WTC11 (cell line): ENCODE measurements around the gene SIK2. TPM values are rescaled to one million over a fixed set of nuclear protein-coding genes. Genes with fewer than 3 reads are reported as not detected.
A peak's percentile ranks its signal among the peaks of the same experiment; 100 is the strongest.

ENCODE experiments used
- ATAC-seq: fragments of 200-7000 bp; cut with Tn5 transposase; 2 replicates; pipeline ENCODE4 v1.10.0; 2021; ENCODE audit warnings: mild to moderate bottlenecking, moderate library complexity
- CTCF ChIA-PET: fragments of 300-600 bp; sonication (Branson Sonifier 250); formaldehyde crosslinking; loops from one replicate; lab custom pipeline; 2021; ENCODE audit warnings: antibody characterized with exemption; lab: Charles Lee
- POLR2A ChIA-PET: fragments of 350-600 bp; sonication (Branson Sonifier 250); formaldehyde crosslinking; loops from one replicate; lab custom pipeline; 2021; ENCODE audit warnings: antibody characterized with exemption; lab: Charles Lee
- DNase-seq: peaks from one replicate; pipeline ENCODE4 v3.0.0; 2021; ENCODE audit warnings: low spot score
- H3K27ac Mint-ChIP-seq: 2 replicates; pipeline ENCODE4 v1.8.0; 2021; ENCODE audit warnings: mixed read lengths
- H3K27me3 Mint-ChIP-seq: 2 replicates; pipeline ENCODE4 v1.8.0; 2021; ENCODE audit warnings: low read depth, mild to moderate bottlenecking, moderate library complexity, mixed read lengths
- H3K36me3 Mint-ChIP-seq: 2 replicates; pipeline ENCODE4 v1.8.0; 2021; ENCODE audit warnings: mixed read lengths
- H3K4me1 Mint-ChIP-seq: 2 replicates; pipeline ENCODE4 v1.8.0; 2022; ENCODE audit warnings: mixed read lengths
- H3K4me3 Mint-ChIP-seq: 2 replicates; pipeline ENCODE4 v1.8.0; 2021; ENCODE audit warnings: mild to moderate bottlenecking, moderate library complexity, mixed read lengths
- H3K9me3 Mint-ChIP-seq: 2 replicates; pipeline ENCODE4 v1.8.0; 2021; ENCODE audit warnings: mixed read lengths
- ATF1 ChIP-seq: sonication (generic); formaldehyde crosslinking; IDR thresholded peaks from 2 replicates; pipeline ENCODE4 v1.8.1; 2023; ENCODE audit warnings: mild to moderate bottlenecking, moderate library complexity, missing genetic modification reagents
- ATF2 ChIP-seq: sonication (generic); formaldehyde crosslinking; IDR thresholded peaks from 2 replicates; pipeline ENCODE4 v1.8.1; 2022; ENCODE audit warnings: low read depth, missing genetic modification reagents, borderline replicate concordance
- CREB1 ChIP-seq: sonication (generic); formaldehyde crosslinking; IDR thresholded peaks from 2 replicates; pipeline ENCODE4 v1.8.0; 2023; ENCODE audit warnings: mild to moderate bottlenecking, missing genetic modification reagents
- CREM ChIP-seq: sonication (generic); formaldehyde crosslinking; IDR thresholded peaks from 2 replicates; pipeline ENCODE4 v1.8.1; 2022; ENCODE audit warnings: mild to moderate bottlenecking, missing genetic modification reagents, moderate library complexity
- ELF4 ChIP-seq: sonication (generic); formaldehyde crosslinking; IDR thresholded peaks from 2 replicates; pipeline ENCODE4 v1.8.1; 2022; ENCODE audit warnings: low read depth, mild to moderate bottlenecking, moderate library complexity, missing genetic modification reagents
- FOXP1 ChIP-seq: sonication (generic); formaldehyde crosslinking; IDR thresholded peaks from 2 replicates; pipeline ENCODE4 v1.8.0; 2022; ENCODE audit warnings: missing genetic modification reagents, mild to moderate bottlenecking, moderate library complexity, borderline replicate concordance
- GRHL2 ChIP-seq: fragments of 250-450 bp; sonication (Bioruptor Pico); IDR thresholded peaks from 2 replicates; pipeline ENCODE4 v1.8.0; 2022; ENCODE audit warnings: mild to moderate bottlenecking, moderate library complexity; ENCODE audit not compliant: insufficient replicate concordance, severe bottlenecking
- JUN ChIP-seq: sonication (generic); formaldehyde crosslinking; IDR thresholded peaks from 2 replicates; pipeline ENCODE4 v1.8.0; 2023; ENCODE audit warnings: mild to moderate bottlenecking, missing genetic modification reagents
- KAT7 ChIP-seq: sonication (generic); formaldehyde crosslinking; IDR thresholded peaks from 2 replicates; pipeline ENCODE4 v1.8.1; 2023; ENCODE audit warnings: missing genetic modification reagents, mild to moderate bottlenecking, borderline replicate concordance
- MAX ChIP-seq: sonication (generic); formaldehyde crosslinking; IDR thresholded peaks from 2 replicates; pipeline ENCODE4 v1.8.0; 2022; ENCODE audit warnings: mild to moderate bottlenecking, missing genetic modification reagents
- MYBL2 ChIP-seq: sonication (generic); formaldehyde crosslinking; IDR thresholded peaks from 2 replicates; pipeline ENCODE4 v1.8.1; 2023; ENCODE audit warnings: mild to moderate bottlenecking, moderate library complexity, missing genetic modification reagents
- NFATC4 ChIP-seq: fragments of 250-450 bp; sonication (Bioruptor Pico); IDR thresholded peaks from 2 replicates; pipeline ENCODE4 v1.9.0; 2021; ENCODE audit warnings: mild to moderate bottlenecking
- NR3C1 ChIP-seq: sonication (generic); formaldehyde crosslinking; conservative IDR thresholded peaks from 2 replicates; pipeline ENCODE4 v1.8.1; 2023; ENCODE audit warnings: low read depth, mild to moderate bottlenecking, missing genetic modification reagents
- PRDM15 ChIP-seq: sonication (generic); formaldehyde crosslinking; IDR thresholded peaks from 2 replicates; pipeline ENCODE4 v1.8.0; 2022; ENCODE audit warnings: missing genetic modification reagents
- PREB ChIP-seq: sonication (generic); formaldehyde crosslinking; IDR thresholded peaks from 2 replicates; pipeline ENCODE4 v1.8.1; 2022; ENCODE audit warnings: mild to moderate bottlenecking, missing genetic modification reagents, moderate library complexity, borderline replicate concordance
- SOX15 ChIP-seq: fragments of 250-450 bp; sonication (Bioruptor Pico); IDR thresholded peaks from 2 replicates; pipeline ENCODE4 v1.9.0; 2021; ENCODE audit warnings: mild to moderate bottlenecking
- STAT6 ChIP-seq: sonication (generic); formaldehyde crosslinking; conservative IDR thresholded peaks from 2 replicates; pipeline ENCODE4 v1.8.1; 2023; ENCODE audit warnings: mild to moderate bottlenecking, low read depth, missing genetic modification reagents, moderate library complexity
- TEAD1 ChIP-seq: sonication (generic); formaldehyde crosslinking; IDR thresholded peaks from 2 replicates; pipeline ENCODE4 v1.8.0; 2022; ENCODE audit warnings: mild to moderate bottlenecking, missing genetic modification reagents
- ZNF121 ChIP-seq: sonication (generic); formaldehyde crosslinking; IDR thresholded peaks from 2 replicates; pipeline ENCODE4 v1.8.0; 2023; ENCODE audit warnings: missing genetic modification reagents
- ZNF219 ChIP-seq: sonication (generic); formaldehyde crosslinking; IDR thresholded peaks from 2 replicates; pipeline ENCODE4 v1.8.0; 2023; ENCODE audit warnings: missing genetic modification reagents, mild to moderate bottlenecking, borderline replicate concordance
- ZNF232 ChIP-seq: sonication (generic); formaldehyde crosslinking; IDR thresholded peaks from 2 replicates; pipeline ENCODE4 v1.8.0; 2022; ENCODE audit warnings: mild to moderate bottlenecking, missing genetic modification reagents
- ZNF532 ChIP-seq: fragments of 250-450 bp; sonication (Bioruptor Pico); IDR thresholded peaks from 2 replicates; pipeline ENCODE4 v1.9.0; 2021; ENCODE audit warnings: mild to moderate bottlenecking, borderline replicate concordance
- total RNA-seq: library from RNA; stranded (reverse); gene quantifications from 3 replicates; pipeline ENCODE4 v1.2.3, GENCODE V29; 2021

Gene SIK2
- total RNA-seq, 1 experiment from 2014 or later: 7.2 TPM

GRCh38 chr11:111729831-111730311 lies 127.6 kb downstream of the SIK2 start (continued):
- TF ChIP-seq ZNF532 (CRISPR knock-in tag): no peak
- TF ChIP-seq GRHL2 (CRISPR knock-in tag): no peak
- no peak for TF ChIP-seq STAT6 (CRISPR knock-in tag)
- TF ChIP-seq JUN (CRISPR knock-in tag): no peak
- TF ChIP-seq MYBL2: no peak
- no peak for TF ChIP-seq NFATC4 (CRISPR knock-in tag)
- TF ChIP-seq ATF1 (CRISPR knock-in tag): no peak
- no peak for TF ChIP-seq ZNF232 (CRISPR knock-in tag)
- TF ChIP-seq, all 79 proteins: peak for 0

GRCh38 chr11:111730871-111731591 lies 128.8 kb downstream of the SIK2 start:
- H3K4me3 Mint-ChIP-seq: no peak overlapping the region
- H3K27ac Mint-ChIP-seq: no peak overlapping the region; the same call in 1 of the 2 replicates
- H3K36me3 Mint-ChIP-seq: peaks cover 9% of the 10 kb centered on the region
- H3K4me1 Mint-ChIP-seq: peaks cover 2% of the 10 kb centered on the region; the same call in 1 of the 2 replicates
- CTCF ChIA-PET: interaction anchor here (1.4 kb wide), 1 partner anchor 46 kb away, joined by 3 read pairs; no protein-coding TSS in a partner anchor
- 0 out of 2 replicates have a peak, but pooled peaks have one; percentile 3 for ATAC-seq
- H3K27me3 Mint-ChIP-seq: no peaks in the 10 kb centered on the region
- POLR2A ChIA-PET: interaction anchor here (2.7 kb wide), 1 partner anchor 35 kb away, joined by 6 read pairs; the partner anchor contains the start of gene PPP2R1B
- H3K9me3 Mint-ChIP-seq: no peaks in the 10 kb centered on the region
- DNase-seq: no peak
- TF ChIP-seq ELF4 (CRISPR knock-in tag) (no peak), ZNF219 (CRISPR knock-in tag) (no peak), CREB1 (CRISPR knock-in tag) (no peak), CREM (CRISPR knock-in tag) (no peak), SOX15 (CRISPR knock-in tag) (no peak), KAT7 (CRISPR knock-in tag) (no peak), MAX (CRISPR knock-in tag) (no peak), PRDM15 (CRISPR knock-in tag) (no peak), ZNF121 (CRISPR knock-in tag) (no peak), TEAD1 (CRISPR knock-in tag) (no peak), ATF2 (CRISPR knock-in tag) (no peak), NR3C1 (CRISPR knock-in tag) (no peak), PREB (CRISPR knock-in tag) (no peak), FOXP1 (CRISPR knock-in tag) (no peak)
